Raji (cell line): ENCODE results near the gene CERS6.

ENCODE experiments used
- POLR2A ChIP-seq: IDR thresholded peaks from 2 replicates; pipeline ENCODE4 v1.6.1; 2011; ENCODE audit warnings: low read depth, low read length, control low read depth; ENCODE audit not compliant: insufficient read depth

CERS6 gene

DNA sequence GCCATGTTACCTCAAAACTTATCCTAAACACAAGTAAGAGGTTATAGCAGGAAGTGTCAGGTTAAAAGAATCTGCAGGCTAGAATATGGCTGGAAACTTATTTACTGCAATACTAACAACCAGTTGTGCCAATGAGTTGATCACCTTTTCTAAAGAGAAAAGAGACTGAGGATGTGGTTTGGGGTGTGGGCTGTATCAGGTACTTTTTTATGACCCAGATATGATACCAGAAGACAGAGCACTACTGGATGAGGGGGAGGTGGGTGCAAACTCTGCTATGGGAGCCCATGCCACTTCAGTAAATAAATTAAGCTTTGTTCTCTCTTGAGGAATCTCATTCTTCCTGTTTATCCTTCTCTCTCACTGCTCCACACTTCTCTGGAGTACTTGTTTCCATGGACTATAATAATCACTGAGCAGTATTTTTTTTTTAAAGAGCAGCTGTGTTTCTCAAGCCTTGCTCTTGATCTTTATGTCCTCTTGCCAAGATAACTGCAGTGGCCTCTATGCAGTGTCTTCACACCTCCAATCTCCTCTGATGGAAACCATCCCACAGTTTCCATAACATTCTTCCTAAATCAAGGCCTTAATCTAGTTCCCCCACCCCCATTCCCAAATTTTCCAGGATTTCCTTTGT, 295.1 kb downstream of the CERS6 start:
- TF ChIP-seq POLR2A, result no peak

GRCh38 chr2:168752361-168752760, 296.3 kb downstream of the CERS6 start:
- no peak for TF ChIP-seq POLR2A

DNA sequence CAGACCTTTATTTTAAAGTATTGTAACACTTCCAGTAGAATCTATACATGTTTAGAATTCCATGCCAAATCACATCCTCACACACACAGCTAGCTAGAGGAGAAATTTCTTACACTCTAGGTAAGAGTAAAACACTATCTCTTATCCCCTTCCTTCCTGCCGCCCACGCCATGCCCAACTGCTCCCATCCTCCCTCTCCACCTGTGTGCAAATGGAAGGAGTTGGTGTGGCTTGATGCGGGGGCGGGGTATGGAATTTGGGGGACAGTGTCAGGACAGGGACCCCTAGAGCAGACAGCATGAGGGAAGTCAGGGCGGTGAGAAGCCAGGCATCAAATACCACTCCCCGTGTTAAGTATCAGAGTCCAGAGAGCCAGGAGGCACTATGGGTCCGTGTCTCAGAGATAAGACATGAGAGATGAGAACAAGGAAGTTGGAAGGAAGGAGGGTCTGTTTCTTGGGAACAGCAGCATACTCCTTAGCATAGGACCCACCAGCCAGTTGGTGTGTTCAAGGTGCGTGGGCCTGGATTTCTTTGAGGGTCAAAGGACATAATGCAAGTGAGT, 297.8 kb downstream of the CERS6 start:
- no peak for TF ChIP-seq POLR2A

- no peak for TF ChIP-seq POLR2A
Measured at GRCh38 chr2:168757223-168757622, 301.2 kb downstream of the CERS6 start.

GRCh38 chr2:168758970-168759820, 303.1 kb downstream of the CERS6 start:
- TF ChIP-seq POLR2A, result no peak

DNA sequence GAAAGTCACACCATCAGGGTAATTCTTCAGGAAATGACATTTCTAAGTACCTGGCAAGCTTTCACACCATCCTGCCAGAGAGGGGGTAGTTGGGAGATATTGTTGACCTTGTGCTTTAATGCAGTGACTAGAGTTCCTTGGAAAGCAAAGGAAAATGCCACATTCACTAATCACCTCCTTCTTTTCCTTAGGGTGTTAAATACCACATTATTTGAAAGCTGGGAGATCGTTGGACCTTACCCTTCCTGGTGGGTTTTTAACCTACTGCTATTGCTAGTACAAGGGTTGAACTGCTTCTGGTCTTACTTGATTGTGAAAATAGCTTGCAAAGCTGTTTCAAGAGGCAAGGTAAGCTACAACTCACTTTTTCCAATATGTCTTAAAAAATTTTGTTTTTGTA, 309.3 kb downstream of the CERS6 start:
- no peak for TF ChIP-seq POLR2A

GRCh38 chr2:168766600-168766999, 310.5 kb downstream of the CERS6 start:
- TF ChIP-seq POLR2A, result no peak

DNA sequence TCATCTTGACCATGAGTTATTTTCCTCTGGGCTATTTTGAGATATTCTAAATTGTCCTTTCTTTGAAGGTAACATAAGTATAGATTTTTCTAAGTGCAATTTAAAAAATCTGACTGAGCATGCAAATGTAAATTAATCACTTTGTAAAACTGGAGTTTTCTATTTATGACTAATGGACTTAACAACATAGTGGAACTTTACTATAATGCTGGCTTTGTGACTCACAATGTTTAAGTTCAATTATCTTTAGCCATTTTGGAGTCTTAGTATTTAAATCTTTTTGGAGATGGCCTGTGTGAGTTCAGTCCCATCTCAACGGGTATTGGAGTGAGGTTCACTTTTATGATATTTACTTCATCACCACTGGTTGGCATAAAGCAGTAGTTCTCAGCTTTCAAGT, 311.2 kb downstream of the CERS6 start:
- TF ChIP-seq POLR2A, result no peak

- TF ChIP-seq POLR2A, result no peak
Measured at GRCh38 chr2:168770796-168771195, 314.7 kb downstream of the CERS6 start.

GRCh38 chr2:168772704-168773103, 316.6 kb downstream of the CERS6 start:
- no peak for TF ChIP-seq POLR2A

GRCh38 chr2:168773128-168773527, 317.1 kb downstream of the CERS6 start:
- TF ChIP-seq POLR2A, result no peak

DNA sequence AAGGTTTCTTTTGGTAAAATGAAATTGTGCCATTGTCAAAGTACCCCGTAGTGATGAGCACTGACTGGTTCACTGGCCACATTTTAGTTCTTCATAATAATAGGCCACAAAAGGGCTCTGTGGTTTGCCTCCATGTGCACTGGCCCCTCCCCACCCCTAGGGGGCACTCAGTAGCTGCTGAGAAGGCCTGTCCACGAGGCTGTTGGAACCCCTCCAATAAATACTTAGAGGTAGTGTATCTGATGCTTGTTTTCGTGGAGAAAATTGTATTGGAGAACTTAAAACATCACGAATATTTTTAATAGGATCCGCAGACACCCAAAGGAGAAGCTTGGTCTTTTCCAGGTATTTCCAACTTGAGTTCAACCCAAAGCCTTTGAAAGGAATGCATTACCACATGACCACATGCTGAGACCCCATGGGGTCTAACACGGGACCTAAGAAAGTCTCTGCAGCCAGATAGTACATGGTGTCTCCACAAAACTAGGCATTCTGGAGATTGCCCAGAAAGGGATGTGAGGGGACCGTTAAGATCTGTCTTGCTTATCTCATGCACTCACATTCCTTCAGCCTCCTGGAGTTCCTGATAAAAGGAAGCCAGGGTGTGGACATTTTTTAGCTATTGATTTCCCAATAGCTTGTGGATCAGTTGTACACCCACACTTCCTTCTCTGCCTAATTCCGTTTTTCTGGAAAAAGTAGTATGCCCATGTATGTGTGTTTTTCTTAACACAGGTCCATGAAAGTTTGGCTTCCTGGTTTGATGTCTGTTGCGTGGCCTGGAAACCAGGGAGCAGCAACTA, 317.8 kb downstream of the CERS6 start:
- TF ChIP-seq POLR2A, result no peak

GRCh38 chr2:168775837-168776236, 319.8 kb downstream of the CERS6 start:
- TF ChIP-seq POLR2A, result no peak

GRCh38 chr2:168780669-168781071, 324.6 kb downstream of the CERS6 start:
- no peak for TF ChIP-seq POLR2A

- no peak for TF ChIP-seq POLR2A
Measured at GRCh38 chr2:168781191-168781817, 325.2 kb downstream of the CERS6 start.
